ENCODE data around the gene GPAT3.

- TF ChIP-seq, protein P1, sequence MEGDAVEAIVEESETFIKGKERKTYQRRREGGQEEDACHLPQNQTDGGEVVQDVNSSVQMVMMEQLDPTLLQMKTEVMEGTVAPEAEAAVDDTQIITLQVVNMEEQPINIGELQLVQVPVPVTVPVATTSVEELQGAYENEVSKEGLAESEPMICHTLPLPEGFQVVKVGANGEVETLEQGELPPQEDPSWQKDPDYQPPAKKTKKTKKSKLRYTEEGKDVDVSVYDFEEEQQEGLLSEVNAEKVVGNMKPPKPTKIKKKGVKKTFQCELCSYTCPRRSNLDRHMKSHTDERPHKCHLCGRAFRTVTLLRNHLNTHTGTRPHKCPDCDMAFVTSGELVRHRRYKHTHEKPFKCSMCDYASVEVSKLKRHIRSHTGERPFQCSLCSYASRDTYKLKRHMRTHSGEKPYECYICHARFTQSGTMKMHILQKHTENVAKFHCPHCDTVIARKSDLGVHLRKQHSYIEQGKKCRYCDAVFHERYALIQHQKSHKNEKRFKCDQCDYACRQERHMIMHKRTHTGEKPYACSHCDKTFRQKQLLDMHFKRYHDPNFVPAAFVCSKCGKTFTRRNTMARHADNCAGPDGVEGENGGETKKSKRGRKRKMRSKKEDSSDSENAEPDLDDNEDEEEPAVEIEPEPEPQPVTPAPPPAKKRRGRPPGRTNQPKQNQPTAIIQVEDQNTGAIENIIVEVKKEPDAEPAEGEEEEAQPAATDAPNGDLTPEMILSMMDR (conservative IDR thresholded peaks at IDR 0.05; ENCODE audit: low read length): no peak
- TF ChIP-seq EZH2phosphoT487 (IDR thresholded peaks at IDR 0.05; ENCODE audit: borderline replicate concordance): no peak
Observed at GRCh38 chr4:83561381-83561780, 25.5 kb downstream of the GPAT3 start.
